Thoracic aorta (tissue), 2 donors: ENCODE measurements around the gene ITGA3. TPM values are rescaled to one million over a fixed set of nuclear protein-coding genes. Genes with fewer than 3 reads are reported as not detected.

Experiments
- ATAC-seq: fragments of 150-250 bp; one replicate; pipeline ENCODE4 v1.8.0; 2017; ENCODE audit warnings: low read depth; ENCODE audit not compliant: insufficient number of reproducible peaks, low FRiP score
- DNase-seq: peaks from one replicate; pipeline ENCODE4 v3.0.0-alpha.2; 2020; ENCODE audit warnings: low spot score
- H3K27ac ChIP-seq, 2 donors: fragments of 200-600 bp; sonication (generic); 1 replicate in 1 of 2; 2 replicates in 1 of 2; pipeline ENCODE4 v1.5.1; 2016; ENCODE audit warnings: mild to moderate bottlenecking in 2 of 2, moderate library complexity in 2 of 2
- H3K27me3 ChIP-seq: fragments of 200-600 bp; sonication (generic); replicated peaks from 2 replicates; pipeline ENCODE4 v1.6.0; 2016; ENCODE audit warnings: mild to moderate bottlenecking; ENCODE audit not compliant: insufficient read depth
- H3K36me3 ChIP-seq: fragments of 200-600 bp; sonication (generic); one replicate; pipeline ENCODE4 v1.5.1; 2016
- H3K4me1 ChIP-seq, 2 donors: fragments of 200-600 bp; sonication (generic); 1 replicate in 1 of 2; 2 replicates in 1 of 2; pipeline versions ENCODE4 v1.5.1 to v1.6.0; 2016; ENCODE audit warnings: low read depth in 2 of 2, mild to moderate bottlenecking in 1 of 2; ENCODE audit not compliant: control insufficient read depth in 1 of 2
- H3K4me3 ChIP-seq: fragments of 200-600 bp; sonication (generic); 2 replicates; pipeline ENCODE4 v1.5.1; 2016; ENCODE audit warnings: mild to moderate bottlenecking
- H3K9me3 ChIP-seq: fragments of 200-600 bp; sonication (generic); 2 replicates; pipeline ENCODE4 v1.5.1; 2016
- CTCF ChIP-seq: fragments of 200-600 bp; sonication (generic); IDR thresholded peaks from one replicate; pipeline ENCODE4 v1.5.1; 2019; ENCODE audit warnings: antibody characterized with exemption
- total RNA-seq, 2 donors: library from RNA; depleted of rRNA; stranded (reverse); fragments of >200 nt; gene quantifications; one replicate each; pipeline versions ENCODE4 v1.1.0 to v1.2.3, GENCODE V29; 2016

Gene ITGA3
- total RNA-seq, 2 donors from 2014 or later = 197 to 260 TPM

- H3K4me1 ChIP-seq = peaks cover 9 to 19% of the 10 kb centered on the region in 2 donors
- ATAC-seq = no peak
- no peaks in the 10 kb centered on the region for H3K36me3 ChIP-seq
- TF ChIP-seq CTCF = no peak
- no peak overlapping the region for H3K27ac ChIP-seq
- no peaks in the 10 kb centered on the region for H3K9me3 ChIP-seq
- H3K27me3 ChIP-seq = no peaks in the 10 kb centered on the region
- no peak for DNase-seq
- H3K4me3 ChIP-seq = no peak overlapping the region
Observed at GRCh38 chr17:50118828-50119218, 62.9 kb downstream of the ITGA3 start.

DNA sequence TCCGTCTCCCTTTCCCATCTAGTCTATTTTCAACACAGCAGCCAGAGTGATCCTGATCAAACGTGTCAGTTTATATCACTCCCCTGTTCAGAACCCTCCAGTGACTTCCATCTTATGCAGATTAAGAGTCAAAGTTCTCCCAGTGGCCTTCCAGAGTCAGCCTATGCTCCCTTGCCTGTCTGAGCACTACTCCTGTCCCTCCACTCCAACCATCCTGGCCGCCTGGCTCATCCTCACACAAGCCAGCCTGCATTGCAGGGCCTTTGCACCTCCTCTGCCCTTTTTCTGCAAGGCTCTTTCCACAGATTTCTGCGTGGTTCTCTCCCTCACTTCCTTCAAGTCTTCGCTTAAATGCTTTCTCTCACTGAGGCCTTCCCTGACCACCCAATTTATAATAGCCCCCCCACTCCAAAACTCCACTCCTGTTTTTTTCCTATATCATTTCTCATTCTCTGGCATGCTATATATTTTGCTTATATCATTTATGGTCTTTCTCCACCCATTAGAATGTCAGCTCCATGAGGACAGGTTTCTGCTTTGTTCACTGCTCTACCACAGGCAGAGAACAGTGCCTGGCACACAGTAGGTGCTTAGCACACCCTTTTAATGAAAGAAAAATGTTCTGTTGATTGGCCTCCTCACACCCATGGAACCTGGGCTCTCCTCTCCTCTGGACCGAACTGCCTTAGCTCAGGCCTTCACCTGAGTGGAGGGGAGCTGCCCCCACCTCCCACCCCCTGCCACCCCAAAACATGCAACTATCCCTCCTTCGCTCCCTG, 64.8 kb downstream of the ITGA3 start:
- ATAC-seq (no peak), DNase-seq (no peak)
- TF ChIP-seq CTCF = no peak
- Histone ChIP-seq H3K36me3 (no peaks in the 10 kb centered on the region), H3K9me3 (no peaks in the 10 kb centered on the region), H3K4me1 (peaks cover 9 to 19% of the 10 kb centered on the region in 2 donors), H3K4me3 (no peak overlapping the region), H3K27ac (no peak overlapping the region), H3K27me3 (no peaks in the 10 kb centered on the region)

- no peak overlapping the region for H3K27ac ChIP-seq
- ATAC-seq (no peak), DNase-seq (no peak)
- H3K9me3 ChIP-seq = no peaks in the 10 kb centered on the region
- TF ChIP-seq CTCF = no peak
- H3K36me3 ChIP-seq = no peaks in the 10 kb centered on the region
- H3K27me3 ChIP-seq = no peaks in the 10 kb centered on the region
- no peak overlapping the region for H3K4me3 ChIP-seq
- H3K4me1 ChIP-seq = peaks cover 0 to 4% of the 10 kb centered on the region in 2 donors
Observed at GRCh38 chr17:50122945-50123344, 67.0 kb downstream of the ITGA3 start.

DNA sequence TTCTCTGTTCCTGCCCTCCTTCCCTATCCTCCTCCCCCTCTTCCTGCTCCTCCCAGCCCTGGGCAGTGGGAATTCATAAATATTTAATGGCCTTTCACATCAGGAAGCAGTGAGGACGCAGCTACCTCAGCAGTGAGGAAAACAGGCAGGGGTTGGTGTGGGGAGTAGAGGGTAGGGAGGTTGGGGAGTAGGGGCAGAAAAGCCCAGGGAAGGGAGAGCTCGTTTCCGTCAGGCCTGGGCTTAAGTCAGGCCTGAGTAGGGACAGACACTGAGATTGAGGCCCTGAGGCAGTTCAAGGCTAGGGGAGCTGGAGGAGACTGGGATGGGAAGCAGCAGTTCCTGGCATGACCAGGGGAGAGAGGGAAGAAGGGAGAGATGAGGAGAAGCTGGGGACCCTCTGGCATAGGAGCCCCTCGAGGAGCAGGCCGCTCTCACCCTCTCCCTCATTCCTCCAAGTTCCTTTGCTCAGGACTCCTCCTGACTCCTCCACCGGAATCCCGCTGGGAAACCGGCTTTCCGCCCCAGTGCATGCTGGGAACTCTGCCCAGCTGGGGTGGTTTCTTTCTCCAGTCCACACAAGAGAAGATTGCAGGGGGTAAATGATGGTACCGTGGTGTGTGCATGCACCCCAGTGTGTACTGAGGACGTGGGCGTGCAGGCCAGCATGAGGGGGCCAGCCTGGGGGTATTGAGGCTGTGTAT, 67.9 kb downstream of the ITGA3 start:
- no peak overlapping the region for H3K4me3 ChIP-seq
- no peak for DNase-seq
- H3K27ac ChIP-seq = no peak overlapping the region
- TF ChIP-seq CTCF = no peak
- ATAC-seq = no peak
- no peaks in the 10 kb centered on the region for H3K36me3 ChIP-seq
- H3K27me3 ChIP-seq = no peaks in the 10 kb centered on the region
- peaks cover 1 to 6% of the 10 kb centered on the region in 2 donors for H3K4me1 ChIP-seq
- H3K9me3 ChIP-seq = no peaks in the 10 kb centered on the region

GRCh38 chr17:50125420-50125997, 69.6 kb downstream of the ITGA3 start:
- H3K36me3 ChIP-seq = no peaks in the 10 kb centered on the region
- H3K4me3 ChIP-seq = no peak overlapping the region
- TF ChIP-seq CTCF = no peak
- H3K4me1 ChIP-seq = peaks cover 12 to 17% of the 10 kb centered on the region in 2 donors
- DNase-seq = no peak
- H3K27me3 ChIP-seq = no peaks in the 10 kb centered on the region
- H3K27ac ChIP-seq = no peak overlapping the region
- no peak for ATAC-seq
- H3K9me3 ChIP-seq = no peaks in the 10 kb centered on the region
